Testis (tissue), 3 donors: ENCODE results near the gene INPP5A. TPM values are rescaled to one million over a fixed set of nuclear protein-coding genes. Genes with fewer than 3 reads are reported as not detected.
A peak's percentile ranks its signal among the peaks of the same experiment; 100 is the strongest.

Experiments used
- DNase-seq: peaks from one replicate; pipeline ENCODE4 v3.0.0-alpha.2; 2019
- H3K27ac ChIP-seq, 2 donors: fragments of 200-600 bp; sonication (generic); one replicate each; pipeline ENCODE4 v1.5.1; 2019
- H3K27me3 ChIP-seq: fragments of 200-600 bp; sonication (generic); one replicate; pipeline ENCODE4 v1.5.1; 2019
- H3K36me3 ChIP-seq: fragments of 200-600 bp; sonication (generic); one replicate; pipeline ENCODE4 v1.5.1; 2017; ENCODE audit warnings: low read depth; ENCODE audit errors: missing control alignments
- H3K4me1 ChIP-seq: fragments of 200-600 bp; sonication (generic); one replicate; pipeline ENCODE4 v1.5.1; 2019
- H3K4me3 ChIP-seq, 2 donors: fragments of 200-600 bp; sonication (generic); one replicate each; pipeline ENCODE4 v1.5.1; 2017 to 2019
- H3K9me3 ChIP-seq: fragments of 200-600 bp; sonication (generic); one replicate; pipeline ENCODE4 v1.5.1; 2017
- POLR2A ChIP-seq: fragments of 450-650 bp; IDR thresholded peaks from one replicate; pipeline ENCODE4 v1.6.1; 2017; ENCODE audit warnings: antibody characterized with exemption, mild to moderate bottlenecking, moderate library complexity
- WGBS, 2 donors: methylation state at CpG; one replicate each; pipeline ENCODE4 v1.1.5; 2018; 5-methylcytosine and 5-hydroxymethylcytosine counted together
- intact Hi-C: fragments of 100-400 bp; cut with DNase I; formaldehyde crosslinking; loops from one replicate; pipeline ENCODE4 v1.15.1; 2023; ENCODE audit warnings: low total_unique reads
- polyA plus RNA-seq: library from polyadenylated mRNA; stranded (reverse); fragments of 350-450 nt; fragmentation: Illumina TruSeq; extraction: RNeasy Lipid Tissue Mini Kit (QIAGEN cat#74804); gene quantifications from one replicate; pipeline ENCODE4 v1.2.3, GENCODE V29; 2014; ENCODE audit warnings: low read depth, low replicate concordance; ENCODE audit not compliant: insufficient read depth
- total RNA-seq, 2 donors: library from RNA; depleted of rRNA; stranded (reverse); fragments of >200 nt; gene quantifications; one replicate each; pipeline ENCODE4 v1.2.3, GENCODE V29; 2016
- TF ChIP-seq, protein P1 (sequence below), 3 experiments: fragments of 450-650 bp in 2 of 3; fragments of 200-600 bp in 1 of 3; sonication (generic) in 1 of 3; IDR thresholded peaks; one replicate each; pipeline ENCODE4 v1.5.1; 2016 to 2019; ENCODE audit warnings: antibody characterized with exemption in 3 of 3, mild to moderate bottlenecking in 2 of 3, moderate library complexity in 1 of 3

Gene INPP5A
- total and polyA plus RNA-seq, 3 donors from 2014 or later = 54.1 to 103 (median 73.0) TPM

DNA sequence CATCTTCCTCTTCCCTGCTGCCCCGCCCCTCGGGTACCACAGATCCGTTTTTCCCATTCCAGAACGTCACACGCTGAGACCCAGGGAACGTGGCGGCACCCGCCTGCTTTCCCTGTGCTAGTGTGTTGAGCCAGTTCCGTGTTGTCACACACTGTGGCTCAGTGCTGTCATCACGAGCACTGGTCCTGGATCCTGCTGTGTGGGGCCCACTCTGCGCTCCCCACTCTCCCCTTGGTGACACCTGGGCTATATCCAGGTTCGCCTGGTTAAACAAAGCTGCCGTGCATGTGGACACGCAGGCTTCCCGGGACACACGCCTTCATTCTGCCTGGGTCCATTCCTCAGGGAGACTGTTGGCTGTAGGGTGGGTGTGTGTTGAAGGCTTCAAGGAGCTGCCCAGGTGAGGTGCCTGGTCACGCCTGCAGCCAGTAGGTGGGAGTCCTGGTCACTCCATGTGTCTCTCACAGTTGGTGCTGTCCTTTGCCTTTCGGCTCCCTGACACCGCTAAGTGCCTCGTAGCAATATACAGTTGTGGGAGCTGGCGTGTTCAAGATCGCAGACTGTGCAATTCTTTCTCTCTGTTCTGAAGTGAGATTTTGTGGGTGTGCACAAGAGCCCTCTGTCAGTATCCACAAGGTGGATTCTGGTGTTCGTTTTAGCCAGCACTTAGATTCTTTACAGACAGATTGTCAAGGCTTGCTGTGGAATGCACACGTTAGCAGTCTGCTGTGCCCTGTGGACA is 88.6 kb downstream of the INPP5A start:
- H3K4me1 ChIP-seq = peaks cover 34% of the 10 kb centered on the region
- no peak overlapping the region for H3K27ac ChIP-seq
- H3K27me3 ChIP-seq = no peaks in the 10 kb centered on the region
- no peak for TF ChIP-seq POLR2A
- TF ChIP-seq, protein P1, sequence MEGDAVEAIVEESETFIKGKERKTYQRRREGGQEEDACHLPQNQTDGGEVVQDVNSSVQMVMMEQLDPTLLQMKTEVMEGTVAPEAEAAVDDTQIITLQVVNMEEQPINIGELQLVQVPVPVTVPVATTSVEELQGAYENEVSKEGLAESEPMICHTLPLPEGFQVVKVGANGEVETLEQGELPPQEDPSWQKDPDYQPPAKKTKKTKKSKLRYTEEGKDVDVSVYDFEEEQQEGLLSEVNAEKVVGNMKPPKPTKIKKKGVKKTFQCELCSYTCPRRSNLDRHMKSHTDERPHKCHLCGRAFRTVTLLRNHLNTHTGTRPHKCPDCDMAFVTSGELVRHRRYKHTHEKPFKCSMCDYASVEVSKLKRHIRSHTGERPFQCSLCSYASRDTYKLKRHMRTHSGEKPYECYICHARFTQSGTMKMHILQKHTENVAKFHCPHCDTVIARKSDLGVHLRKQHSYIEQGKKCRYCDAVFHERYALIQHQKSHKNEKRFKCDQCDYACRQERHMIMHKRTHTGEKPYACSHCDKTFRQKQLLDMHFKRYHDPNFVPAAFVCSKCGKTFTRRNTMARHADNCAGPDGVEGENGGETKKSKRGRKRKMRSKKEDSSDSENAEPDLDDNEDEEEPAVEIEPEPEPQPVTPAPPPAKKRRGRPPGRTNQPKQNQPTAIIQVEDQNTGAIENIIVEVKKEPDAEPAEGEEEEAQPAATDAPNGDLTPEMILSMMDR (IDR thresholded peaks at IDR 0.05) = no peak
- no peaks in the 10 kb centered on the region for H3K36me3 ChIP-seq
- intact Hi-C loops = no loop called here
- DNase-seq = no peak
- H3K9me3 ChIP-seq = no peaks in the 10 kb centered on the region
- 83 to 89% methylated on average over 17 to 23 of the region's 24 CpGs for WGBS, 2 donors
- no peak overlapping the region for H3K4me3 ChIP-seq

DNA sequence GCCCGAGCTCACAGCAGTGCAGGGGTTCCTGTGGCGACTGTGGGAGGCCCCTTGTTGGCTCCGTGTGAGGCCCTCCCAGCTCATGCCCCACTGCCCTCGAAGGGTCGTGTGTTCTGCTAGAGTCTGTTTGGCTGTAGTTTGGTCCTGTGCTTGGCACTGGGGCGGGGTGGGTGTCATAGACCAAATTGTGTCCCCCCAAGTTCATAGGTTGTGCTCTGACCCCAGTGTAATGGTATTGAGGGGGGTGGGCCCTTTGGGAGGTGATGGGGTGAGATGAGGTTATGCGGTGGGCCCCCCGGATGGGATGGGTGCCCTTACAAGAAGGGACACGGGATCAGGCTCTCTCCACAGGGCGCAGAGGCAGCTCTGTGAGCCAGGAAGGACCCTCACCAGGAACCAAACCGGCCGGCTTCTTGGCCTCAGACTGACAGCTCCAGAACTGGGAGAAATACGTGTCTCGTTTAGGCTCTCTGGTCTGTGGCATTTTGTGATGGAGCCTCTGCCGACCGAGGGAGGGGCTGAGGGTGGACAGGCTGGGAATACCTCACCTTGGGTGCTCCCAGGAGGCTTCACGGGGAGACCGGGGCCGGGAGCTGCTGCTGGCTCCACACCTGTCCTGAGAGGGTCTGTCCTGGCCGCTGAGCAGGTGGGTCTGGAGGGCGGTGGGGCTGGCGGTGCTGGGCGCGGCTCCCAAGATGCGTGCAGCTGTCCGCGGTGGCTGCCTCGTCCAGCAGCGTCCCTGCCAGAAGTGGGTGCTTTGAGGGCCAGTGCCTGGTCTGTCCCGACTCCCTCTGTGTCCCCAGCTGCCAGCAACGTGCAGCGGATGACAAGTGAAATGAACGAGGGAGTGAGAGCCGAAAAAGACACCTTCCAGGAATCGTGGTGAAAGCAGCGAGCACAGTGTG is 89.4 kb downstream of the INPP5A start:
- WGBS, 2 donors = 82 to 83% methylated on average over 22 to 35 of the region's 36 CpGs
- no peaks in the 10 kb centered on the region for H3K36me3 ChIP-seq
- no peak overlapping the region for H3K27ac ChIP-seq
- intact Hi-C loops = no loop called here
- TF ChIP-seq, protein P1 (IDR thresholded peaks at IDR 0.05) = no peak
- no peak for TF ChIP-seq POLR2A
- H3K4me3 ChIP-seq = no peak overlapping the region
- H3K9me3 ChIP-seq = no peaks in the 10 kb centered on the region
- peaks cover 43% of the 10 kb centered on the region for H3K4me1 ChIP-seq
- no peak for DNase-seq
- H3K27me3 ChIP-seq = no peaks in the 10 kb centered on the region

DNA sequence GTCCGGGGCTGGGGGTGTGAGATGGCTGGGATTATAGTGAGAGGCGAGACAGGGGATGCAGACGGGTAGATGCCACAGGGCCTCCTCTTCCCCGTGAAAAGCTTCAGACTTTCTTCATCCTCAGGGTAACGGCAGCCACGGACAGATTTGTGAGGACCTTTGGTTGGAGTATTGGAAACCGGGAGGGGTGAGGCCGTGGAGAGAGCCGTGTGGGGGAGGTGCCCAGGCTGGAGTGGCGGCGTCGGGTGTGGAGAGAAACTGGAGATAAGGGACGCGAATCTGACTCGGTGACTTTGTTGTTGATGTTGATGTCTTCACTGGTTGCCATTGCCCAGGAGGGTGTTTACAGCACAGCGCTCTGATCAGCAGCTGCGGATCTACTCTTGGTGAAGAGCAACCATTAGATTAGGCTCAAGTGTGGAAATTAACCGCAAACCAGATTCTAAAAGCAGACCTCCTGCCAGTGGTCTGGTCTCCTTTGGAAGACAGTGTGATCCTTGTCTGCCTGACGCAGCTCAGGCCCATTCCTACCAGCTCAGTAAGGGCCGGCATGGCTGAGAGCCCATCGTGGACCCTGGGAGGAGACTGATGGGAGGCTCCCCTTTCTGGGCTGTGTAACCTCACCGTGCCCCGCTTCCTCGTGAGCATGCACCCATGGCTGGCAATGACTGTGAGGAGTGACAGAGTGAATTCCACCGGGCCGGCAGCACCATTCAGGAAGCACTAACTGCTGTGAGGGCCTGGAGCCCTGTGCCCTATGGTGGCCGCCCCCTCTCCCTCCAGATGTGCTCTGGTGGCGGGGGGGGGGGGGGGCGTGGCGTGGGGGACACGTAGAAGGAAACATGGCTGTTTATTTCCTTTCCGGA is 90.3 kb downstream of the INPP5A start:
- no peak for TF ChIP-seq POLR2A
- TF ChIP-seq, protein P1 (IDR thresholded peaks at IDR 0.05) = no peak
- intact Hi-C loops = no loop called here
- H3K4me1 ChIP-seq = peaks cover 51% of the 10 kb centered on the region
- peak; percentile 60 for DNase-seq
- H3K27ac ChIP-seq = peak overlapping the region; percentile 20 to 72
- no peaks in the 10 kb centered on the region for H3K27me3 ChIP-seq
- H3K9me3 ChIP-seq = no peaks in the 10 kb centered on the region
- no peaks in the 10 kb centered on the region for H3K36me3 ChIP-seq
- 48 to 52% methylated on average over 23 to 32 of the region's 32 CpGs for WGBS, 2 donors
- no peak overlapping the region for H3K4me3 ChIP-seq

DNA sequence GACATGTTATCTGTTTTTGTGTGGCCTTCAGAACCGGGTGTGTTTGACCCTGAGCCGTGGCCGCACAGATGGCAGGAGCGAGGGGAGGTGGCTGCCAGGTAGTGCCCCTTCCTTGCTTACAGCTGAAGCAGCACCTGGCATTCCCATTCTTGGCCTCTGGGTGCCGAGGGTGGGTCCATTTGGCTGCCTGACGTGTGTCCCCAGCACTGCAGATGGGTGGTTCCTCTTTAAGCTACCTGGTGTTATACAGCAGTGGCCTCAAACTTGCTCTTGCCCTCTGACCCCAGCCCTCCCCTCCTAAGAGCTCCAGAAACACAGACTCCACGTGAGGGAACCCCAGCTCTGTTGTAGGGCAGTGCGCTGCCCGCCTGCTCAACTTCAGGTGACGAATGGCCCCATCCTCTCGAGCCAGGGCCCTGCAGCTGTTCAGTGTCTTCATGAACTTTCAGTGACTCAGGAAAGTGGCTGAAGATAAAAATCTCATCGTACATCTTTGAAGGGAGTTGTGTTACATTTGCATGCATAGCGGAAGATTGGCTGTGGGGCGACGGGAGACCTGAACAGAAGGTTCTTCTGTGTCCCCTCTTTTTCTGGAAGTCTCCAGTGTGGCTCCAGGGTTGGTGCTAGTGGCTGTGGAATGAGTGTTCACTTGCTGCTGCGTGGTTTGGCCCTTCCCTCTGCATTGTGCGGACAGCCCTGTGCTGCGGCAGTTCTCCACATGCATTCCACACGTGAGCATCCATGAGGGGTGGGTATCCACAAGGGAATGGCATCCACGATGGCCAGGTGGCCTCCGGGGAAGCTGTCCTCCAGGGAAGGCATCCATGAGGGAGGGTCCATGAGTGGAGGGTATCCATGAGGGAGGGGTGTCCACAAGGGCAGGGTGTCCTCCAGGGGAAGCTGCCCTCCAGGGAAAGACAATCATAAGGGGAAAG is 91.6 kb downstream of the INPP5A start:
- no peak for DNase-seq
- no peak overlapping the region for H3K4me3 ChIP-seq
- peaks cover 55% of the 10 kb centered on the region for H3K4me1 ChIP-seq
- intact Hi-C loops = no loop called here
- H3K27ac ChIP-seq = peak overlapping the region in 1 of 2 donors; percentile 72
- H3K27me3 ChIP-seq = no peaks in the 10 kb centered on the region
- WGBS, 2 donors = 82 to 83% methylated on average over 16 to 21 of the region's 21 CpGs
- no peaks in the 10 kb centered on the region for H3K9me3 ChIP-seq
- TF ChIP-seq, protein P1 (IDR thresholded peaks at IDR 0.05) = no peak
- TF ChIP-seq POLR2A = no peak
- no peaks in the 10 kb centered on the region for H3K36me3 ChIP-seq
